GM12875 (cell line): ENCODE data around the gene GPR152.

Experiments
- H3K4me3 ChIP-seq: one replicate; pipeline ENCODE4 v1.5.1; 2011; ENCODE audit warnings: low read depth, low read length, control low read depth
- CTCF ChIP-seq: IDR thresholded peaks from 2 replicates; pipeline ENCODE4 v1.5.1; 2011; ENCODE audit warnings: low read depth, mild to moderate bottlenecking, control low read depth, inconsistent platforms, low read length, moderate library complexity, borderline replicate concordance; ENCODE audit not compliant: insufficient read depth

Gene GPR152

GRCh38 chr11:67421430-67422031 is 31.0 kb downstream of the GPR152 start:
- no peak for TF ChIP-seq CTCF
- peak overlapping the region; percentile 33 for H3K4me3 ChIP-seq

- TF ChIP-seq CTCF: no peak
- peak overlapping the region; percentile 50 for H3K4me3 ChIP-seq
Measured at GRCh38 chr11:67420646-67421429, 31.7 kb downstream of the GPR152 start.

- TF ChIP-seq CTCF: no peak
Measured at GRCh38 chr11:67420147-67420645, 32.3 kb downstream of the GPR152 start.

GRCh38 chr11:67419325-67420049 is 33.0 kb downstream of the GPR152 start:
- no peak overlapping the region for H3K4me3 ChIP-seq
- TF ChIP-seq CTCF: no peak

More at GRCh38 chr11:67420147-67420645, 32.3 kb downstream of the GPR152 start:
- H3K4me3 ChIP-seq: peak overlapping the region; percentile 50

GRCh38 chr11:67418476-67419281 is 33.9 kb downstream of the GPR152 start:
- no peak for TF ChIP-seq CTCF
- no peak overlapping the region for H3K4me3 ChIP-seq

- no peak overlapping the region for H3K4me3 ChIP-seq
Measured at GRCh38 chr11:67417425-67417824, 35.1 kb downstream of the GPR152 start.

More at GRCh38 chr11:67417425-67417824, 35.1 kb downstream of the GPR152 start:
- no peak for TF ChIP-seq CTCF
